Measurements from ENCODE around the gene RGP1.

DNA sequence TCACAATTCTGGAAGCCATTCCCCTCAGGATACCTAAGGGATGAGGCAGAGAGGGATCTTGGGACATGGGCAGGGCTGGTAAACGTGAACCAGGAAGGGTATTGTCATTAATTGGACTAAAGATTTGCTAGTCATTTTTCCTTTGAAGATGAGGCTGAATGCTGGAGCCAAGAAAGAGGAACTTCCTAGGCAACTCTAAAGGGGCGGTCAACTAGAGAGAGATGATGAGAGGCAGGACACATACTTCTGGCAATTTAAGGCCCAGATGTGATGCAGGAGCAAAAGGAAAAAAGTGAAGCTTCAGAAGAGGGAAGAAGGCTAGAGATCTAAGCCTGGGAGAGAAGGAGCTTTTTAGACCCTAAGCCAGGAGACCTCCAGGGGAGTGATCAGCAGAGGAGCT lies 5.6 kb upstream of the RGP1 start:
- no peak for TF ChIP-seq MXI1 (IDR thresholded peaks at IDR 0.05; ENCODE audit: low read depth, low read length)
- no peak for TF ChIP-seq YY1 (IDR thresholded peaks at IDR 0.05; ENCODE audit: low read depth)
- TF ChIP-seq, protein P1, sequence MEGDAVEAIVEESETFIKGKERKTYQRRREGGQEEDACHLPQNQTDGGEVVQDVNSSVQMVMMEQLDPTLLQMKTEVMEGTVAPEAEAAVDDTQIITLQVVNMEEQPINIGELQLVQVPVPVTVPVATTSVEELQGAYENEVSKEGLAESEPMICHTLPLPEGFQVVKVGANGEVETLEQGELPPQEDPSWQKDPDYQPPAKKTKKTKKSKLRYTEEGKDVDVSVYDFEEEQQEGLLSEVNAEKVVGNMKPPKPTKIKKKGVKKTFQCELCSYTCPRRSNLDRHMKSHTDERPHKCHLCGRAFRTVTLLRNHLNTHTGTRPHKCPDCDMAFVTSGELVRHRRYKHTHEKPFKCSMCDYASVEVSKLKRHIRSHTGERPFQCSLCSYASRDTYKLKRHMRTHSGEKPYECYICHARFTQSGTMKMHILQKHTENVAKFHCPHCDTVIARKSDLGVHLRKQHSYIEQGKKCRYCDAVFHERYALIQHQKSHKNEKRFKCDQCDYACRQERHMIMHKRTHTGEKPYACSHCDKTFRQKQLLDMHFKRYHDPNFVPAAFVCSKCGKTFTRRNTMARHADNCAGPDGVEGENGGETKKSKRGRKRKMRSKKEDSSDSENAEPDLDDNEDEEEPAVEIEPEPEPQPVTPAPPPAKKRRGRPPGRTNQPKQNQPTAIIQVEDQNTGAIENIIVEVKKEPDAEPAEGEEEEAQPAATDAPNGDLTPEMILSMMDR (IDR thresholded peaks at IDR 0.05): no peak
- TF ChIP-seq GATA2 (CRISPR knock-in tag; IDR thresholded peaks at IDR 0.05): no peak
